HFFc6 (cell line): ENCODE data around the gene FHAD1. TPM values are rescaled to one million over a fixed set of nuclear protein-coding genes. Genes with fewer than 3 reads are reported as not detected.

ENCODE experiments used
- DNase-seq: peaks from one replicate; pipeline ENCODE4 v3.0.0-alpha.2; 2018
- H3K27ac Mint-ChIP-seq: 2 replicates; pipeline ENCODE4 v1.8.0; 2020; ENCODE audit warnings: mild to moderate bottlenecking, mixed read lengths
- H3K27me3 Mint-ChIP-seq: 2 replicates; pipeline ENCODE4 v1.8.0; 2021; ENCODE audit warnings: mild to moderate bottlenecking, moderate library complexity, mixed read lengths; ENCODE audit not compliant: insufficient read depth
- H3K36me3 Mint-ChIP-seq: 2 replicates; pipeline ENCODE4 v1.8.0; 2021; ENCODE audit warnings: low read depth, mixed read lengths
- H3K4me1 Mint-ChIP-seq: 2 replicates; pipeline ENCODE4 v1.8.0; 2020; ENCODE audit warnings: low read depth, mixed read lengths
- H3K4me3 Mint-ChIP-seq: 2 replicates; pipeline ENCODE4 v1.8.0; 2020; ENCODE audit warnings: mild to moderate bottlenecking, moderate library complexity, mixed read lengths
- H3K9me3 Mint-ChIP-seq: 2 replicates; pipeline ENCODE4 v1.8.0; 2020; ENCODE audit warnings: mild to moderate bottlenecking, mixed read lengths
- total RNA-seq, 6 experiments: library from RNA; stranded (reverse); fragmentation: NEBNext Ultra II Directional; extraction: Animal tissue kit (Norgen Biotek cat#: 25700); gene quantifications; 2 replicates in 1 of 6; 3 replicates in 5 of 6; pipeline ENCODE4 v1.2.3, GENCODE V29; 2021
- TF ChIP-seq, protein P1 (sequence below): fragments of 200-600 bp; sonication (generic); IDR thresholded peaks from 2 replicates; pipeline ENCODE4 v1.5.0; 2021; ENCODE audit warnings: antibody characterized with exemption, mild to moderate bottlenecking

FHAD1 gene
- total RNA-seq, 6 experiments from 2014 or later, result 0.16 to 0.25 TPM; not detected in 4

DNA sequence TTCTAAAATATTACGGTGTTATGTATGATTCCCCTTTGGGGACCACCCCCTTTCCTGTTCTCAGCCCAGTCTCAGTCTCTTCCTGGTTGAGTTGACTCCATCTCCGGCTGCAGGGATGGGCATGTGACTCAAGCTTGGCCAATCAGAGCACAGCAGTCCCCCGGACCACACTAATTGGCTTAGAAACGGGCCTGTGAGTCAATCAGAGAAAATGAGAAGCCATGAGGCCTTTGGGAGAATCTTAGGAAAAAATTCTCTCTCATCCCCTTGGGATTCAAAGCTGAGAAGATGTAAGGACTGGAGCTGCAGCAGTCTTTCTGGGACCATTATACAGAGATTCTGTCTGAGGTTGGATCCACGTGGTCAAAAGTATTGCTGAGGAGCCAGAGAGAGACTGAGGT lies 10.7 kb upstream of the FHAD1 start:
- H3K9me3 Mint-ChIP-seq, result no peaks in the 10 kb centered on the region
- TF ChIP-seq, protein P1, sequence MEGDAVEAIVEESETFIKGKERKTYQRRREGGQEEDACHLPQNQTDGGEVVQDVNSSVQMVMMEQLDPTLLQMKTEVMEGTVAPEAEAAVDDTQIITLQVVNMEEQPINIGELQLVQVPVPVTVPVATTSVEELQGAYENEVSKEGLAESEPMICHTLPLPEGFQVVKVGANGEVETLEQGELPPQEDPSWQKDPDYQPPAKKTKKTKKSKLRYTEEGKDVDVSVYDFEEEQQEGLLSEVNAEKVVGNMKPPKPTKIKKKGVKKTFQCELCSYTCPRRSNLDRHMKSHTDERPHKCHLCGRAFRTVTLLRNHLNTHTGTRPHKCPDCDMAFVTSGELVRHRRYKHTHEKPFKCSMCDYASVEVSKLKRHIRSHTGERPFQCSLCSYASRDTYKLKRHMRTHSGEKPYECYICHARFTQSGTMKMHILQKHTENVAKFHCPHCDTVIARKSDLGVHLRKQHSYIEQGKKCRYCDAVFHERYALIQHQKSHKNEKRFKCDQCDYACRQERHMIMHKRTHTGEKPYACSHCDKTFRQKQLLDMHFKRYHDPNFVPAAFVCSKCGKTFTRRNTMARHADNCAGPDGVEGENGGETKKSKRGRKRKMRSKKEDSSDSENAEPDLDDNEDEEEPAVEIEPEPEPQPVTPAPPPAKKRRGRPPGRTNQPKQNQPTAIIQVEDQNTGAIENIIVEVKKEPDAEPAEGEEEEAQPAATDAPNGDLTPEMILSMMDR, result no peak
- H3K36me3 Mint-ChIP-seq, result no peaks in the 10 kb centered on the region
- H3K4me3 Mint-ChIP-seq, result no peak overlapping the region
- DNase-seq, result no peak
- peaks cover 11% of the 10 kb centered on the region; the same call in 1 of the 2 replicates for H3K4me1 Mint-ChIP-seq
- H3K27me3 Mint-ChIP-seq, result peaks cover 18% of the 10 kb centered on the region
- H3K27ac Mint-ChIP-seq, result no peak overlapping the region

DNA sequence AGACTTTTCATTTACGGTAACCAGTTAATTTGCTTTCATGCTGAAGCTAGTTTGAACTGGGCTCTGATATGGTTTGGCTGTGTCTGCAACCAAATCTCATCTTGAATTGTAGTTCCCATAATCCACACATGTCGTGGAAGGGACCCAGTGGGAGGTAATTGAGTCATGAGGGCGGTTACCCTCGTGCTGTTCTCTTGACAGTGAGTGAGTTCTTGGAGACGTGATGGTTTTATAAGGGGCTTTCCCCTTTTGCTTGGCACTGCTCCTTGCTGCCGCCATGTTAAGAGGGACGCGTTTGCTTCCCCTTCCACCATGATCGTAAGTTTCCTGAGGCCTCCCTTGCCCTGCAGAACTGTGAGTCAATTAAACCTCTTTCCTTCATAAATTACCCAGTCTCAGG lies 10.3 kb upstream of the FHAD1 start:
- H3K9me3 Mint-ChIP-seq, result no peaks in the 10 kb centered on the region
- no peak for DNase-seq
- no peak overlapping the region for H3K27ac Mint-ChIP-seq
- peaks cover 11% of the 10 kb centered on the region; the same call in 1 of the 2 replicates for H3K4me1 Mint-ChIP-seq
- no peak overlapping the region for H3K4me3 Mint-ChIP-seq
- H3K27me3 Mint-ChIP-seq, result peaks cover 22% of the 10 kb centered on the region
- TF ChIP-seq, protein P1, result no peak
- no peaks in the 10 kb centered on the region for H3K36me3 Mint-ChIP-seq

DNA sequence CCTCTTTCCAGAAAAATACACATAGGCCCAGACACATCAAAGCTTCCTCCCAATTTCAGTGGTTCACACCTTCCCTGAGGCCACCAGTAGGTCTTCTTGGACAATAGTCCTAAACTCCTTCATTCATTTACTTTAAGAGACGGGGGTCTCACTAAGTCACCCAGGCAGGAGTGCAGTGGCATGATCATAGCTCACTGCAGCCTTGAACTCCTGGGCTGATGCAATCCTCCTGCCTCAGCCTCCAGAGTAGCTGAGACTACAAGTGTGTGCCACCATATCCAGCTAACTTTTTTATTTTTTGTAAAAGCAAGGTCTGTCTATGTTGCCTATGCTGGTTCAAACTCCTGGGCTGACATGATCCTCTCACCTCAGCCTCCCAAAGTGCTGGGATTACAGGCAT lies 8.2 kb upstream of the FHAD1 start:
- Mint-ChIP-seq H3K27me3 (peaks cover 25% of the 10 kb centered on the region), H3K27ac (no peak overlapping the region)

DNA sequence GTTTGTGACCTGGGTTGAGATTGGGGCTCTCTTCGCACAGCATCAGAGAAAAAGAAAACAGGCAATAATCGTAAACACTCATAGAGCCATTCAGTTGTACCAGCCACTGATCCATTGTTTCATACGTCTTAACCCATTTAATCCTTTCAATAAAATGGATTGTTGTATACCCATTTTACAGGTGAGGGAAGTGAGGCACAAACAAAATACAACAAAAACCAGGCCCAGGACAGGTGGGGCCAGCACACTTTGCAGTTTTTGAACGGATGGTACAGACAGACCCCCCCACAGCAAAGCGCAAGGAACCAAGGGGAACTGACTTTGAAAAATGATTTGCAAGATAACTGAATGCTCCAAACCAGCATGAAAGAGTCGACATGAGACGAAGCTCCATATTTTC lies 4.3 kb upstream of the FHAD1 start:
- Mint-ChIP-seq H3K36me3 (no peaks in the 10 kb centered on the region), H3K9me3 (no peaks in the 10 kb centered on the region), H3K27me3 (peaks cover 42% of the 10 kb centered on the region), H3K4me1 (peaks cover 31% of the 10 kb centered on the region), H3K4me3 (no peak overlapping the region), H3K27ac (no peak overlapping the region)
- no peak for DNase-seq
- TF ChIP-seq, protein P1, result no peak

More for the DNA sequence above, 8.2 kb upstream of the FHAD1 start:
- no peaks in the 10 kb centered on the region for H3K36me3 Mint-ChIP-seq
- H3K9me3 Mint-ChIP-seq, result no peaks in the 10 kb centered on the region
- peaks cover 16% of the 10 kb centered on the region for H3K4me1 Mint-ChIP-seq
- H3K4me3 Mint-ChIP-seq, result no peak overlapping the region
- no peak for DNase-seq
- TF ChIP-seq, protein P1, result no peak

DNA sequence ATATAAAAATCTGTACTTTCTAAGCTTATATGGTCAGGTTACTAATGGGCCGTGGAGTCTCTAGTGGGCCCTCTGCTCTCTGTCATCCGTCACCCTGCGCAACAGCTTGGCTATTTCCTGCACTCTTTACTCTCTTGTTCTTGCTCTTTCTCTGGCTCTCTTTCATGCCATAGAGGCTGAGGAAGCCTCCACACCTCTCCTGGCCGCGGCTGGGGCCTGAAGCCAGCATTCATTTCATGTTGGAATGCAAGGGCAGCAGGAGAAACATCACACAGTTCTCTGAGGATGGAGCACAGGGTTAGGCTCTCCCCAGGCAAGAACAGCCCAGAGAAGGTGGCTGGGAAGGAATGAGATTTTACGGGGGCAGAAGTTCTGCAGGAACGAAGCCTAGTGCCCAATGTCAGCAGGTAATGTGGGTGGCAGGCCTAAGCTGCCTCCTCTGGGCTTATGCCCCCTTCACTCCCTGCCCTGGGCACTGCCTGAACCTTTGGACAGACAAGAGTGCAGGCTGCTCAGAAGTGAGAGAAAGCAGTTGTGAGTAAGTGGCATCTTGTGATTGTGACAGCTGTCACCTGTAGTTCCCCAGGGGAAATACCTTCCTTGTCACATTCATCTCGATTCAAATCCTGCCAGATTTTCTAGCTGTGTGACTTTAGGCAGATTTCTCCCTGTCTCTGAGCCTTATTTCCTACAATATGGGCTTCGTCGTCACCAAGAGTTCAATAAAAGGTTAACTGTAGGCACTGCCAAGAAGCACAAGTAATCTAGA lies 3.6 kb upstream of the FHAD1 start:
- Mint-ChIP-seq H3K27ac (no peak overlapping the region), H3K36me3 (no peaks in the 10 kb centered on the region), H3K27me3 (peaks cover 46% of the 10 kb centered on the region), H3K4me3 (no peak overlapping the region), H3K9me3 (no peaks in the 10 kb centered on the region), H3K4me1 (peaks cover 32% of the 10 kb centered on the region)
- DNase-seq, result no peak
- TF ChIP-seq, protein P1, result no peak
